Body of pancreas (tissue), 4 donors: ENCODE results near the gene ALCAM.

ENCODE experiments used
- POLR2A ChIP-seq, 3 donors: fragments of 450-650 bp; IDR thresholded peaks; one replicate each; pipeline ENCODE4 v1.6.1; 2016; ENCODE audit warnings: antibody characterized with exemption in 3 of 3, mild to moderate bottlenecking in 2 of 3
- TF ChIP-seq, protein P1 (sequence below), 7 experiments: fragments of 450-650 bp in 4 of 7; fragments of 200-600 bp in 3 of 7; sonication (generic) in 3 of 7; IDR thresholded peaks; one replicate each; pipeline ENCODE4 v1.5.1; 2016 to 2019; ENCODE audit warnings: antibody characterized with exemption in 7 of 7

DNA sequence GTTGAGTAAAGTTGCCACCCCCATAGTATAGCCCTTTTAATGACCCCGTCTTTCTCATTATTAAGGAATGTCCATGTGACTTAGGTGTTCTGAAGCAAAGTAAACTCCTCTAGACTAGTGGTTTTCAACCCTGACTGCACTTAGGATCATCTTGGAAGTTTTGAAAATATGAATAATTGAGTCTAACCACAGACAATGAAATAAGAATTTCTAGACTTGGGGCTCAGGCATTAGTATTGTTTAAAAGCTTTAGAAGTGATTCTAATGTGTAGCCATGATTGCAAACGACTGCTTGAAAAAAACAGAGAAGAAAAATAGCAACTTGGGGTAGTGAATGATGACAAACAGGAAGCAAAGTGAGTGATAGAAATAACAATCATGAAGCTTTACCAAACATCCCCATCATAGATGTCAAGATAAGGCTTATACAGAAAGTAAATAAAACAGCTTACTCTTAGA, 35.0 kb downstream of the ALCAM start:
- TF ChIP-seq, protein P1, sequence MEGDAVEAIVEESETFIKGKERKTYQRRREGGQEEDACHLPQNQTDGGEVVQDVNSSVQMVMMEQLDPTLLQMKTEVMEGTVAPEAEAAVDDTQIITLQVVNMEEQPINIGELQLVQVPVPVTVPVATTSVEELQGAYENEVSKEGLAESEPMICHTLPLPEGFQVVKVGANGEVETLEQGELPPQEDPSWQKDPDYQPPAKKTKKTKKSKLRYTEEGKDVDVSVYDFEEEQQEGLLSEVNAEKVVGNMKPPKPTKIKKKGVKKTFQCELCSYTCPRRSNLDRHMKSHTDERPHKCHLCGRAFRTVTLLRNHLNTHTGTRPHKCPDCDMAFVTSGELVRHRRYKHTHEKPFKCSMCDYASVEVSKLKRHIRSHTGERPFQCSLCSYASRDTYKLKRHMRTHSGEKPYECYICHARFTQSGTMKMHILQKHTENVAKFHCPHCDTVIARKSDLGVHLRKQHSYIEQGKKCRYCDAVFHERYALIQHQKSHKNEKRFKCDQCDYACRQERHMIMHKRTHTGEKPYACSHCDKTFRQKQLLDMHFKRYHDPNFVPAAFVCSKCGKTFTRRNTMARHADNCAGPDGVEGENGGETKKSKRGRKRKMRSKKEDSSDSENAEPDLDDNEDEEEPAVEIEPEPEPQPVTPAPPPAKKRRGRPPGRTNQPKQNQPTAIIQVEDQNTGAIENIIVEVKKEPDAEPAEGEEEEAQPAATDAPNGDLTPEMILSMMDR (IDR thresholded peaks at IDR 0.05): no peak
- TF ChIP-seq POLR2A (IDR thresholded peaks at IDR 0.05): no peak
